Stomach (tissue), 4 donors: ENCODE measurements around the gene RPRML.

Experiments
- CTCF ChIP-seq, 7 experiments: fragments of 450-650 bp in 4 of 7; fragments of 200-600 bp in 3 of 7; sonication (generic) in 3 of 7; IDR thresholded peaks; one replicate each; pipeline ENCODE4 v1.5.1; 2016 to 2019; ENCODE audit warnings: antibody characterized with exemption in 7 of 7, control low read depth in 2 of 7, mild to moderate bottlenecking in 1 of 7
- POLR2AphosphoS5 ChIP-seq, 3 donors: sonication (generic); formaldehyde crosslinking; IDR thresholded peaks; one replicate each; pipeline ENCODE4 v1.6.1; 2016; ENCODE audit warnings: antibody characterized with exemption in 3 of 3

- no peak for TF ChIP-seq POLR2AphosphoS5 (IDR thresholded peaks at IDR 0.05)
- no peak for TF ChIP-seq CTCF (IDR thresholded peaks at IDR 0.05)
Observed at GRCh38 chr17:46931596-46931995, 47.5 kb downstream of the RPRML start.
